ENCODE data around the gene DNAH14.

GRCh38 chr1:225277445-225277844 is 348.0 kb downstream of the DNAH14 start:
- no peak for TF ChIP-seq CTCF (IDR thresholded peaks at IDR 0.05)
- no peak for TF ChIP-seq ZFX (IDR thresholded peaks at IDR 0.05; ENCODE audit: borderline replicate concordance)

Measured in 22Rv1 (cell line).